Suprapubic skin (tissue), 4 donors: ENCODE results near the gene DSCAML1. TPM values are rescaled to one million over a fixed set of nuclear protein-coding genes. Genes with fewer than 3 reads are reported as not detected.

ENCODE experiments used
- DNase-seq, 2 donors: peaks; one replicate each; pipeline ENCODE4 v3.0.0-alpha.2; 2019; ENCODE audit warnings: low spot score in 2 of 2
- H3K27ac ChIP-seq: fragments of 200-600 bp; sonication (generic); one replicate; pipeline ENCODE4 v1.5.1; 2019
- H3K27me3 ChIP-seq: fragments of 200-600 bp; sonication (generic); one replicate; pipeline ENCODE4 v1.5.1; 2019
- H3K36me3 ChIP-seq: fragments of 200-600 bp; sonication (generic); one replicate; pipeline ENCODE4 v1.5.1; 2019
- H3K4me1 ChIP-seq: fragments of 200-600 bp; sonication (generic); one replicate; pipeline ENCODE4 v1.5.1; 2019
- H3K4me3 ChIP-seq: fragments of 200-600 bp; sonication (generic); one replicate; pipeline ENCODE4 v1.5.1; 2019; ENCODE audit warnings: mild to moderate bottlenecking
- H3K9me3 ChIP-seq: fragments of 200-600 bp; sonication (generic); one replicate; pipeline ENCODE4 v1.5.1; 2019
- EP300 ChIP-seq: sonication (generic); formaldehyde crosslinking; IDR thresholded peaks from one replicate; pipeline ENCODE4 v1.6.1; 2017; ENCODE audit warnings: antibody characterized with exemption
- POLR2A ChIP-seq, 2 donors: fragments of 450-650 bp; IDR thresholded peaks; one replicate each; pipeline ENCODE4 v1.6.1; 2017; ENCODE audit warnings: antibody characterized with exemption in 2 of 2, mild to moderate bottlenecking in 2 of 2, moderate library complexity in 2 of 2
- POLR2AphosphoS5 ChIP-seq, 3 donors: sonication (generic); formaldehyde crosslinking; IDR thresholded peaks; one replicate each; pipeline ENCODE4 v1.6.1; 2017; ENCODE audit warnings: antibody characterized with exemption in 3 of 3
- WGBS: methylation state at CpG from one replicate; pipeline ENCODE4 v1.1.5; 2018; 5-methylcytosine and 5-hydroxymethylcytosine counted together
- total RNA-seq, 4 donors: library from RNA; depleted of rRNA; stranded (reverse); fragments of >200 nt; gene quantifications; one replicate each; pipeline ENCODE4 v1.1.0, GENCODE V29; 2016
- TF ChIP-seq, protein P1 (sequence below), 2 donors: fragments of 200-600 bp in 1 of 2; fragments of 450-650 bp in 1 of 2; sonication (generic) in 1 of 2; IDR thresholded peaks; one replicate each; pipeline ENCODE4 v1.5.1; 2016 to 2019; ENCODE audit warnings: antibody characterized with exemption in 2 of 2, mild to moderate bottlenecking in 1 of 2, moderate library complexity in 1 of 2

Gene DSCAML1
- total RNA-seq, 4 donors from 2014 or later = 0.11 to 0.24 (median 0.21) TPM; not detected in 1

DNA sequence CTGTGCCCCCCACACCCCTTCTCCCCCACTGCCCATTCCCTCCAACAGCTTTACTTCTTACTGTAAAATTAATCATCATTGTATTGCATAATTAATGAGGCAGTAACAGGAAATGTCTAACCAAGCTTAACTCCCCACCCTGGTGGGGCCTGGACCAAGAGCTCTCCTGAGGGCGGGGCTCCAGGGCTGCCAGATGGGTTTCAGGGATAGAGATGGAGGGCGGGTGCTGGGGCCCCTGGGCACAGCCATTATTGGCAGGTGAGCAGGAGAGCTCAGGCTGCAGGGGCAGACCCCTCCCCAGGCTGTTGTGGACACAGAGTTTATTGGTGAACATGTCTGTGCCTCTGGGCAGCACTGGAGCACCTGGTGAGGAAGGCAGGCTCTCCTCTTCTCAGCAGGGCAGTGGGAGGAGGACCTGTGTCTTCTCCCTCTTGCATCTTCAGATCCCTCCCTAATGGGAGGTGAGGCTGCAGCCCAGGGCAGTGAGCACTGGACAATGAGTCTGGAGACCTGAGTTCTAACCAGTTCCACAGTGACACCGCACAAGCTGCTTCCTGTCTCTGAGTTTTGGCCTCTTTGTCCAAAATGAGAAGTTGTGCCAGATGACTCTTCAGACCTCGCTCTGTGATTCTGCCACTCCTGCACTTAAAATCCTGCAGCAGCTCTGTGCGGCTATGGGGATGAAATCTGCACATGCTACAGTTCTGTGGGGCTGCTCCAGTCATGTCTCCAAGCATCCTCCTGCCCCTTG is 236.1 kb downstream of the DSCAML1 start:
- no peaks in the 10 kb centered on the region for H3K9me3 ChIP-seq
- H3K27ac ChIP-seq = no peak overlapping the region
- no peak for DNase-seq
- H3K36me3 ChIP-seq = no peaks in the 10 kb centered on the region
- peaks cover 25% of the 10 kb centered on the region for H3K27me3 ChIP-seq
- 66% methylated on average over 5 of the region's 5 CpGs for WGBS
- H3K4me3 ChIP-seq = no peak overlapping the region
- no peaks in the 10 kb centered on the region for H3K4me1 ChIP-seq
- TF ChIP-seq EP300 (no peak), POLR2AphosphoS5 (IDR thresholded peaks at IDR 0.05) (no peak), POLR2A (IDR thresholded peaks at IDR 0.05) (no peak)
- TF ChIP-seq, protein P1, sequence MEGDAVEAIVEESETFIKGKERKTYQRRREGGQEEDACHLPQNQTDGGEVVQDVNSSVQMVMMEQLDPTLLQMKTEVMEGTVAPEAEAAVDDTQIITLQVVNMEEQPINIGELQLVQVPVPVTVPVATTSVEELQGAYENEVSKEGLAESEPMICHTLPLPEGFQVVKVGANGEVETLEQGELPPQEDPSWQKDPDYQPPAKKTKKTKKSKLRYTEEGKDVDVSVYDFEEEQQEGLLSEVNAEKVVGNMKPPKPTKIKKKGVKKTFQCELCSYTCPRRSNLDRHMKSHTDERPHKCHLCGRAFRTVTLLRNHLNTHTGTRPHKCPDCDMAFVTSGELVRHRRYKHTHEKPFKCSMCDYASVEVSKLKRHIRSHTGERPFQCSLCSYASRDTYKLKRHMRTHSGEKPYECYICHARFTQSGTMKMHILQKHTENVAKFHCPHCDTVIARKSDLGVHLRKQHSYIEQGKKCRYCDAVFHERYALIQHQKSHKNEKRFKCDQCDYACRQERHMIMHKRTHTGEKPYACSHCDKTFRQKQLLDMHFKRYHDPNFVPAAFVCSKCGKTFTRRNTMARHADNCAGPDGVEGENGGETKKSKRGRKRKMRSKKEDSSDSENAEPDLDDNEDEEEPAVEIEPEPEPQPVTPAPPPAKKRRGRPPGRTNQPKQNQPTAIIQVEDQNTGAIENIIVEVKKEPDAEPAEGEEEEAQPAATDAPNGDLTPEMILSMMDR (IDR thresholded peaks at IDR 0.05) = no peak

- TF ChIP-seq POLR2A (IDR thresholded peaks at IDR 0.05) (no peak), POLR2AphosphoS5 (IDR thresholded peaks at IDR 0.05) (no peak), EP300 (no peak)
- TF ChIP-seq, protein P1 (IDR thresholded peaks at IDR 0.05) = no peak
- H3K36me3 ChIP-seq = no peaks in the 10 kb centered on the region
- 82% methylated on average over 5 of the region's 5 CpGs for WGBS
- H3K4me3 ChIP-seq = no peak overlapping the region
- no peaks in the 10 kb centered on the region for H3K9me3 ChIP-seq
- no peak for DNase-seq
- no peaks in the 10 kb centered on the region for H3K4me1 ChIP-seq
- peaks cover 25% of the 10 kb centered on the region for H3K27me3 ChIP-seq
- H3K27ac ChIP-seq = no peak overlapping the region
These were observed 237.3 kb downstream of the DSCAML1 start for GRCh38 chr11:117559698-117560097.

- no peaks in the 10 kb centered on the region for H3K4me1 ChIP-seq
- peaks cover 22% of the 10 kb centered on the region for H3K27me3 ChIP-seq
- DNase-seq = no peak
- H3K4me3 ChIP-seq = no peak overlapping the region
- TF ChIP-seq, protein P1 (IDR thresholded peaks at IDR 0.05) = no peak
- TF ChIP-seq POLR2AphosphoS5 (IDR thresholded peaks at IDR 0.05) = no peak
- TF ChIP-seq EP300 = no peak
- no peak for TF ChIP-seq POLR2A (IDR thresholded peaks at IDR 0.05)
- H3K36me3 ChIP-seq = no peaks in the 10 kb centered on the region
- WGBS = 38% methylated on average over 6 of the region's 7 CpGs
- no peak overlapping the region for H3K27ac ChIP-seq
- no peaks in the 10 kb centered on the region for H3K9me3 ChIP-seq
These were observed 239.7 kb downstream of the DSCAML1 start for GRCh38 chr11:117557361-117557760.

- Histone ChIP-seq H3K9me3 (no peaks in the 10 kb centered on the region), H3K4me1 (no peaks in the 10 kb centered on the region), H3K4me3 (no peak overlapping the region), H3K27ac (no peak overlapping the region), H3K36me3 (no peaks in the 10 kb centered on the region), H3K27me3 (peaks cover 12% of the 10 kb centered on the region)
- WGBS = 63% methylated on average over 7 of the region's 7 CpGs
- TF ChIP-seq EP300 (no peak), POLR2A (IDR thresholded peaks at IDR 0.05) (no peak), POLR2AphosphoS5 (IDR thresholded peaks at IDR 0.05) (no peak)
- TF ChIP-seq, protein P1 (IDR thresholded peaks at IDR 0.05) = no peak
- no peak for DNase-seq
These were observed 242.2 kb downstream of the DSCAML1 start for GRCh38 chr11:117554601-117555333.

DNA sequence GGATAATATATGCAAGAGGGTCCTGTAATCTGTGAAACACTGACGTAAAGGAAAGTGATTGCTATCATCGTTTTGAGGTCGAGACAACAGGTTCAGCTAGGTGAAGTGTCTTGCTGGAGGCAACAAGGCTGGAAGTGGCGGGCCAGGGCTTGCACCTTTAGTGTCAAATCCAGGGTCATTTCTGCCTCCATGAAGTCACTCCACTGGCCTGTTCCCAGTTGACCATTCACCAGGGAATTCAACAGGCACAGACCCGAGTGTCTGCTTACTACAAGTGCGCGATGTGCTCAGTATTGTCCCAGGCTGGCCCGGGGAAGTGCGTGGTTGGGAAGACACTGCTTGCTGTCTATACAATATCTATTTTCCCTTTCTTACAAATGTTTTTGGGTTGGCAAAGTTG is 244.4 kb downstream of the DSCAML1 start:
- TF ChIP-seq EP300 (no peak), POLR2A (IDR thresholded peaks at IDR 0.05) (no peak), POLR2AphosphoS5 (IDR thresholded peaks at IDR 0.05) (no peak)
- TF ChIP-seq, protein P1 (IDR thresholded peaks at IDR 0.05) = no peak

More for the DNA sequence above, 244.4 kb downstream of the DSCAML1 start:
- Histone ChIP-seq H3K27me3 (peaks cover 14% of the 10 kb centered on the region), H3K36me3 (no peaks in the 10 kb centered on the region), H3K4me1 (no peaks in the 10 kb centered on the region), H3K27ac (no peak overlapping the region), H3K9me3 (no peaks in the 10 kb centered on the region), H3K4me3 (no peak overlapping the region)
- 78% methylated on average over 9 of the region's 9 CpGs for WGBS
- no peak for DNase-seq
